ENCODE data around the gene DLX3.

DLX3 gene

GRCh38 chr17:49970498-49970897 lies 24.5 kb downstream of the DLX3 start:
- DNase-seq = no peak

GRCh38 chr17:49969795-49970389 lies 25.1 kb downstream of the DLX3 start:
- no peak for DNase-seq

- no peak for DNase-seq
These were observed 25.8 kb downstream of the DLX3 start, which contains the start of gene DLX4 for GRCh38 chr17:49969134-49969759. DLX4 (plus strand) TSS chr17:49969190; CDS start chr17:49969469, 279 bp downstream.

GRCh38 chr17:49968405-49969133 lies 26.5 kb downstream of the DLX3 start:
- no peak for DNase-seq

GRCh38 chr17:49967621-49968404 lies 27.2 kb downstream of the DLX3 start:
- no peak for DNase-seq

GRCh38 chr17:49967205-49967604 lies 27.8 kb downstream of the DLX3 start:
- no peak for DNase-seq

GRCh38 chr17:49966767-49967166 lies 28.3 kb downstream of the DLX3 start:
- DNase-seq = no peak

- DNase-seq = no peak
These were observed 29.5 kb downstream of the DLX3 start for GRCh38 chr17:49965524-49965909.

GRCh38 chr17:49964769-49965523 lies 30.1 kb downstream of the DLX3 start:
- no peak for DNase-seq

- DNase-seq = no peak
These were observed 30.7 kb downstream of the DLX3 start for GRCh38 chr17:49964303-49964768.

- DNase-seq = no peak
These were observed 31.3 kb downstream of the DLX3 start for GRCh38 chr17:49963626-49964302.

GRCh38 chr17:49963309-49963625 lies 31.8 kb downstream of the DLX3 start:
- no peak for DNase-seq

GRCh38 chr17:49962599-49963308 lies 32.3 kb downstream of the DLX3 start:
- no peak for DNase-seq

- DNase-seq = no peak
These were observed 35.7 kb downstream of the DLX3 start for GRCh38 chr17:49959183-49959935.

GRCh38 chr17:49958723-49959122 lies 36.3 kb downstream of the DLX3 start:
- DNase-seq = no peak

GRCh38 chr17:49957350-49957749 lies 37.7 kb downstream of the DLX3 start:
- no peak for DNase-seq

GRCh38 chr17:49956780-49957179 lies 38.2 kb downstream of the DLX3 start:
- DNase-seq = no peak

GRCh38 chr17:49955157-49955556 lies 39.9 kb downstream of the DLX3 start:
- DNase-seq = no peak

- no peak for DNase-seq
These were observed 42.0 kb downstream of the DLX3 start for GRCh38 chr17:49952912-49953497.

- no peak for DNase-seq
These were observed 42.7 kb downstream of the DLX3 start for GRCh38 chr17:49952209-49952911.
